ENCODE data around the gene DLGAP1. TPM values are rescaled to one million over a fixed set of nuclear protein-coding genes. Genes with fewer than 3 reads are reported as not detected.

The DLGAP1 gene
- total and polyA plus RNA-seq, 9 donors: 2.0 to 42.7 (median 3.8) TPM

DNA sequence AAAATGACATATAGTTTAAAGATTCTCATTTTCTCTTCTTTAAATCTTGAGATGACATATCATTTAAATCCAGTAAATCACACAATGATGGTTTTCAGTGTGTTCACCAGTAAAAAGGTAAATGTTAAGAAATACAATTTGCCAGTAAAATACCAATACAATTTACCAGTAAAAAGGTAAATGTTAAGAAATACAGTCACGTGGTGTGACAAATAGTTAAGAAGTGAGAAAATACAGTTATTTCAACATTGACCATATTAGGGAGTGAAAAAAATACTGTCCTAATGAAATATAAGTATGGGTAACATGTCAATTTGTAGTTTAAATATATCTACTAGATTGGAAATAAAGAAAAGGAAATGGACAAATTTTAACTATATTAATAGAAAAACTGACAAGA lies 80.5 kb downstream of the DLGAP1 start:
- Histone ChIP-seq H3K36me3 (no peaks in the 10 kb centered on the region), H3K4me1 (ENCODE audit: insufficient read depth) (no peaks in the 10 kb centered on the region), H3K27me3 (no peaks in the 10 kb centered on the region), H3K4me3 (no peak overlapping the region), H3K27ac (no peak overlapping the region), H3K9me3 (no peaks in the 10 kb centered on the region)
- no peak for DNase-seq
- TF ChIP-seq, protein P1, sequence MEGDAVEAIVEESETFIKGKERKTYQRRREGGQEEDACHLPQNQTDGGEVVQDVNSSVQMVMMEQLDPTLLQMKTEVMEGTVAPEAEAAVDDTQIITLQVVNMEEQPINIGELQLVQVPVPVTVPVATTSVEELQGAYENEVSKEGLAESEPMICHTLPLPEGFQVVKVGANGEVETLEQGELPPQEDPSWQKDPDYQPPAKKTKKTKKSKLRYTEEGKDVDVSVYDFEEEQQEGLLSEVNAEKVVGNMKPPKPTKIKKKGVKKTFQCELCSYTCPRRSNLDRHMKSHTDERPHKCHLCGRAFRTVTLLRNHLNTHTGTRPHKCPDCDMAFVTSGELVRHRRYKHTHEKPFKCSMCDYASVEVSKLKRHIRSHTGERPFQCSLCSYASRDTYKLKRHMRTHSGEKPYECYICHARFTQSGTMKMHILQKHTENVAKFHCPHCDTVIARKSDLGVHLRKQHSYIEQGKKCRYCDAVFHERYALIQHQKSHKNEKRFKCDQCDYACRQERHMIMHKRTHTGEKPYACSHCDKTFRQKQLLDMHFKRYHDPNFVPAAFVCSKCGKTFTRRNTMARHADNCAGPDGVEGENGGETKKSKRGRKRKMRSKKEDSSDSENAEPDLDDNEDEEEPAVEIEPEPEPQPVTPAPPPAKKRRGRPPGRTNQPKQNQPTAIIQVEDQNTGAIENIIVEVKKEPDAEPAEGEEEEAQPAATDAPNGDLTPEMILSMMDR (IDR thresholded peaks at IDR 0.05): no peak
- no peak for TF ChIP-seq EP300 (IDR thresholded peaks at IDR 0.05)
- TF ChIP-seq POLR2A (IDR thresholded peaks at IDR 0.05): no peak
- WGBS, 3 donors: 61 to 72% (median 66%) methylated on average over 1 of the region's 1 CpG
- intact Hi-C loops (cut with DNase I): no loop called here

- WGBS, 3 donors: 73 to 80% (median 79%) methylated on average over 4 of the region's 4 CpGs
- DNase-seq: no peak
- TF ChIP-seq POLR2A (IDR thresholded peaks at IDR 0.05): no peak
- no peak for TF ChIP-seq EP300 (IDR thresholded peaks at IDR 0.05)
- TF ChIP-seq, protein P1 (IDR thresholded peaks at IDR 0.05): no peak
- H3K4me1 ChIP-seq (ENCODE audit: insufficient read depth): no peaks in the 10 kb centered on the region
- H3K4me3 ChIP-seq: no peak overlapping the region
- H3K27ac ChIP-seq: no peak overlapping the region
- no peaks in the 10 kb centered on the region for H3K36me3 ChIP-seq
- intact Hi-C loops (cut with DNase I): no loop called here
- H3K27me3 ChIP-seq: no peaks in the 10 kb centered on the region
- no peaks in the 10 kb centered on the region for H3K9me3 ChIP-seq
Measured at GRCh38 chr18:4369705-4370104, 85.4 kb downstream of the DLGAP1 start.

- H3K4me3 ChIP-seq: no peak overlapping the region
- no peak for TF ChIP-seq EP300 (IDR thresholded peaks at IDR 0.05)
- no peak for TF ChIP-seq POLR2A (IDR thresholded peaks at IDR 0.05)
- TF ChIP-seq, protein P1 (IDR thresholded peaks at IDR 0.05): no peak
- no peak overlapping the region for H3K27ac ChIP-seq
- H3K27me3 ChIP-seq: no peaks in the 10 kb centered on the region
- intact Hi-C loops (cut with DNase I): no loop called here
- no peaks in the 10 kb centered on the region for H3K4me1 ChIP-seq (ENCODE audit: insufficient read depth)
- H3K36me3 ChIP-seq: no peaks in the 10 kb centered on the region
- peaks cover 0 to 5% of the 10 kb centered on the region in 2 donors for H3K9me3 ChIP-seq
- DNase-seq: no peak
- 68 to 78% (median 72%) methylated on average over 2 of the region's 2 CpGs for WGBS, 3 donors
Measured at GRCh38 chr18:4360221-4360715, 94.8 kb downstream of the DLGAP1 start.

DNA sequence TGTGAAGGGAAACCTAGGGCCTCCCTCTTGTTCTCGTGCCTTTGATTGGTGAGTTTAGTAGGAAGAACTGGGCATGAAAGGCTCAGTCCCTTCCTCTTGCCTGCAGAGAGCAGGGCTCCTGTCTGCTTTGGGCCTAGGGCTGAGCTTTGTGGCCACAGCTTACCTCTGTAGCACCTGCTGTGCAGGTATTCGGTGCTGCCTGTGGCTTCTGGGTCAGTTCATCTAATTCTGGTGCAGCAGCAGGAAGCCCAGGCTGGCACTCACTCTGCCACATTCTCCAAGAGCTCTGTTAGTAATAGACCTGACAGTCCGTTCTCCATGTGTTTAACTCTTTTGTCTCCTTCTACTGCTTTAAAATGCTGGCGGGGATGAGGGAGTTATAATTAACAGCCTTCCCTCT lies 96.5 kb downstream of the DLGAP1 start:
- no peaks in the 10 kb centered on the region for H3K27me3 ChIP-seq
- intact Hi-C loops (cut with DNase I): no loop called here
- no peak for DNase-seq
- H3K4me3 ChIP-seq: no peak overlapping the region
- WGBS, 3 donors: 76 to 88% (median 82%) methylated on average over 4 of the region's 4 CpGs
- H3K27ac ChIP-seq: no peak overlapping the region
- H3K4me1 ChIP-seq (ENCODE audit: insufficient read depth): no peaks in the 10 kb centered on the region
- H3K36me3 ChIP-seq: no peaks in the 10 kb centered on the region
- peaks cover 0 to 5% of the 10 kb centered on the region in 2 donors for H3K9me3 ChIP-seq
- TF ChIP-seq EP300 (IDR thresholded peaks at IDR 0.05) (no peak), POLR2A (IDR thresholded peaks at IDR 0.05) (no peak)
- TF ChIP-seq, protein P1 (IDR thresholded peaks at IDR 0.05): no peak
